ENCODE data around the gene KCTD15.

The KCTD15 gene, protein sequence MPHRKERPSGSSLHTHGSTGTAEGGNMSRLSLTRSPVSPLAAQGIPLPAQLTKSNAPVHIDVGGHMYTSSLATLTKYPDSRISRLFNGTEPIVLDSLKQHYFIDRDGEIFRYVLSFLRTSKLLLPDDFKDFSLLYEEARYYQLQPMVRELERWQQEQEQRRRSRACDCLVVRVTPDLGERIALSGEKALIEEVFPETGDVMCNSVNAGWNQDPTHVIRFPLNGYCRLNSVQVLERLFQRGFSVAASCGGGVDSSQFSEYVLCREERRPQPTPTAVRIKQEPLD

DNA sequence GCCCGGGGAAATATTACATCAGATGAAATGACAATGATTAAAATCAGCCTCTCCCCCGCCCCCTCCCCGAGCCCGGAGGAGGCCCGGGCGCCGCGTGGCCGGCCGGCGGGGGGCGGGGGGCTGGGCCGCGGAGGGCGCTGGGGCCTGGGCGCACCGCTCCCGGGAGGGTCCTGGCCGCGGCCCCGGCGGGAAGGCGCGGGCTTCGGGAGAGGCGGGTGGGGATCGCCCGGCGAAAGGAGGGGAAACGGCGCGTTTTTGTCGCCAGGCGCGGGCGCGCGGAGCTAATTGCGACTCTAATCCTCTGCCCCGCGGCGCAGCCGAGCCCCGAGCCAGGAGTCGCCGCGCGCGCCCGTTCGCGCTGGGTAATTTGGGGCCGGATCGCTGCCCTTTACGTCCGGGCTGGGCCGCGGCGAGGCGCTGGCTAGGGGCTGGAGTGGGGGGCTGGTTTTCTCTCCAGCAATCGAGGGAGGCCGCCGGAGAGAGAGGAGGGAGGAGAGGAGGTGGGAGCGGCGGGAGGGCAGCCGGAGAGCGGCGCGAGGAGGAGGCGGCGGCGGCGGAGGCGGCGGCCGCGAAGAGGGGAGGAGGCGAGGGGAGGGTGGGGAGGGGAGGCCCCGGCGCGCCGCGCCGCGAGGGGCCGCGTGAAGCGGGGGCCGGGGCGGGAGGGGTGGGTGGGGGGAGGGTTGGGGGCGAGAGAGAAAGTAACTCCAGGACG lies at the start of gene KCTD15:
TSS of gene KCTD15 (plus strand) at position 707 of the 712 bp plus-strand sequence. CDS start 3,585 bp downstream, outside the sequence.
- H3K4me3 ChIP-seq (ENCODE audit: low read depth, low read length), result peak within 1 kb of the TSS; percentile 77

GRCh38 chr19:33747273-33747672 lies 49.4 kb upstream of the KCTD15 start:
- no peak overlapping the region for H3K4me3 ChIP-seq (ENCODE audit: low read depth, low read length)

DNA sequence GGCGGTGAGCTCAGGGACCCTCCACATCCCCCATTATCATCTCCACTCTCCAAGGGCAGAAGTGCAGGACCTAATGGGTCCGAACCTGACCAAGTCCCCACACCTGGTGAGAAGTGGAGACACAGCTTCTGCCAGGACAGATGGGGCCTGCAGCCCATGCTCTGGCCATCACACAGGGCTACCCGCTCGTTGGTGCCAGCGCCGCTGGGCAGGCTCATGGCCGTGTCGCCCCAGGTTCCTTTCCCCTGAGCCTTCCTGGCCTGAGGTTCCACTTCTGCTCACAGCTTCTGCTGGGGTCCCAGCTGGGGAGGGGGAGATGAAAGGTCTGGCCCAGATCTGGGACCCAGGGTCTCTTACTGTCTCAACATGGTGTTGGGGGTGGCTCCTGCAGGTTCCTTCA lies 48.4 kb upstream of the KCTD15 start:
- H3K4me3 ChIP-seq (ENCODE audit: low read depth, low read length), result no peak overlapping the region

DNA sequence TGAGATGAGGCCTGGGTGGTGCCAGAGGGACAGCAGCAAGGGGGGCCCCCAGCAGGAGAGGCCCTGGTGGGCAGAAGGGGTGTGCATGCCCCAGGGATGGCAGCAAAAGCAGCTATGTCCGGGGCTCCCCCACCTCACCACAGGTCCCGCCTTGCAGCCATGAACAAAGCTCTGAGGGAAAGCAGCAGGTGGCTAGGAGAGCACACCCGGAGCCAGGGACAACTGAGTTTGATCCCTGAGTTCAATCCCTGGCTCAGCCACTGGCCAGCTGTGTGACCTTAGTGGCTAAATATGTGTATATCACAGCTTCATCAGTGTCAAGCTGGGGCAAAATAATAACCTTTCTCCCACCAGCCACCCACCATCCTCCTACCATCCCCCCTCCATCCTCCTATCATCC lies 47.7 kb upstream of the KCTD15 start:
- H3K4me3 ChIP-seq (ENCODE audit: low read depth, low read length), result no peak overlapping the region

GRCh38 chr19:33749619-33750175 lies 47.0 kb upstream of the KCTD15 start:
- no peak overlapping the region for H3K4me3 ChIP-seq (ENCODE audit: low read depth, low read length)

- H3K4me3 ChIP-seq (ENCODE audit: low read depth, low read length), result no peak overlapping the region
Observed at GRCh38 chr19:33750587-33751435, 45.9 kb upstream of the KCTD15 start.

DNA sequence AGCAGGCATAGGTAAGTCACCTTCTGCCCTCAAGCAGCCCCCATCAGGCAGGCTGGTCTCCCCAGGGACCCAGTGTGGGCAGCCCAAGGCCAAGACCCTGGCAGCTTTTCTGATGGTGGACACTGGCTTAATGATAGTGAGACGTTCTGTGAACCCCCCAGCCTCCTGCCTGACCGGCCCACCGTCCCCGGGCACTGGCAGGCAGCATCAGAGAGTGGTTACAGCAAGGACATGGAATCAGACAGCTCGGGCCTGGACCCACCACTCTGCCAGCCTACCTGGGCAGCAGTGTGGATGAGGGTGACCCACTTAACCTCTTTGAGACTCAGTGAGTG lies 45.3 kb upstream of the KCTD15 start:
- no peak overlapping the region for H3K4me3 ChIP-seq (ENCODE audit: low read depth, low read length)

DNA sequence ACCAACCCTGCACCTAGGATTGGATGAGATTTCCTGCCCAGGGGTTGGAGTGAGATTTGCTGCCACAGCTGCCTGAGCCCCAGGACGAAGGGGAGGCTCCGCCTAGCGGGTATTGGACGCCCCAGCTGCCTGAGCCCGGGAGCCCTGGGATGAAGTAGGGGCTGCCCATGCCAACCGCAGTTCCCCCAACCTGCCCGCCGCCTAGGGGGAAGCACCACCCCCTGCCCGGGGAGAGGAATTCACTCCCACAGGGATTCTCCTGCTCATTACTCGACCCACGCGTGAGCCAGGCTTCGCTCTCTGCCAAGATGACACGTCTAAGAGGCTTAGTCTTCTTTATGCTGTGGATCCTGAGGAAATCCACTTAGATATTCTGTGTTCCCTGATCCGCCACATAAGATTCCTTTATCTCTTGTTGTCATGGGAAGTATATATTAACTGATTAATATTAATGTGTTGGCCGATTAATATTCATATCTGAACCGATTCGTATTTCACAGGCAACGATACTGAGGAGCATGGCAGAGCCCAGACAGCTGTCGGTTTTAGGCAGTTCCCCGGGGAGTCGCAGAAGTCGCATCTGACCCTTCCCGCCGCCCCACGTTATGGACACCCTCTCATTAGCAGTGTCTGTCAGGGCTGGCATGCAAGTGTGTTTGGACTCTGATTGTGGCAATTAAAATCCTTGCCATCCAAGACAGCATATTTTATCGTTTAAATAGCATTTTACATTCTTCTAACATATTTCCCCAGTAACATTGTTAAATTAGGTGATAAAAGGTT lies 44.5 kb upstream of the KCTD15 start:
- H3K4me3 ChIP-seq (ENCODE audit: low read depth, low read length), result no peak overlapping the region

GRCh38 chr19:33752945-33753344 lies 43.7 kb upstream of the KCTD15 start:
- H3K4me3 ChIP-seq (ENCODE audit: low read depth, low read length), result no peak overlapping the region

DNA sequence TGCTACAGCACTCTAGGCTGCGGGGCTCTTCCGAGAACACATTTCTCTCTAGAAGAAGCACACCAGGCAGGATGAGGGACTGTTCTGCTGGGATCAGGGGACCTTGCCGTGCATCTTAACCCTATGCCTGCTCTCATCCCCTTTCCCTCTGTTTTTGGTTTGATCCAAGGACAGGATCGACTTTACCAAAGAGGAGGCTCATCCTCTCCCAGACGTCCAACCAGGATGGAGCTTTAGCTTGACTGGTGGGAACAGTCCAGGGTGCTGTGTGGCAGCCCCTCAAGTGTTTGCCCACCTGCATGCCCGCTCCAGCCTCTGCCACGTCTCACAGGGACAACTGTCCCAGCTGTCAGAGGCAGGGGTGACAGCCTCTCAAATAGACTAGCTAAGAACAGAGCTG lies 42.3 kb upstream of the KCTD15 start:
- no peak overlapping the region for H3K4me3 ChIP-seq (ENCODE audit: low read depth, low read length)

GRCh38 chr19:33755099-33756035 lies 41.3 kb upstream of the KCTD15 start:
- no peak overlapping the region for H3K4me3 ChIP-seq (ENCODE audit: low read depth, low read length)

DNA sequence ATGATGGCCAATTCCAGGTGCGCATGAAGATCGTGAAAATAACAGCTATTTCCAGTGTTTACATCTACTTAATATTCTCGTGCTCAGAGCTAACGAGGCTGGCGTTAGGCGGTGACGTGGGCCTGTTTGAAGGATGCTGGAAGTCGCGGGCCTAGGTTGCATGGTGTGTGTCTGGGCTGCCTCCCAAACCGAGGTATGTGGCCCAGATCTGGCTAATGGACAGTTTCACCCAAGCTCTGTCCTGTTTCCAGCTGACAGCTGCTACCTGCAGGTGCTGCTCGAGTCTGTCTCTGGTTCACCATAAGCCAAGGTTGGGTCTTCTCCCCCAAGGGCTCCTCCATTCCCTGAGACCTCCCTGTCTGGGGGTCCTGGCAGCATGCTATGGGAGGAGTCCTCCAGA lies 40.5 kb upstream of the KCTD15 start:
- H3K4me3 ChIP-seq (ENCODE audit: low read depth, low read length), result no peak overlapping the region

- no peak overlapping the region for H3K4me3 ChIP-seq (ENCODE audit: low read depth, low read length)
Observed at GRCh38 chr19:33758541-33759013, 38.1 kb upstream of the KCTD15 start.

- no peak overlapping the region for H3K4me3 ChIP-seq (ENCODE audit: low read depth, low read length)
Observed at GRCh38 chr19:33759356-33759755, 37.3 kb upstream of the KCTD15 start.

DNA sequence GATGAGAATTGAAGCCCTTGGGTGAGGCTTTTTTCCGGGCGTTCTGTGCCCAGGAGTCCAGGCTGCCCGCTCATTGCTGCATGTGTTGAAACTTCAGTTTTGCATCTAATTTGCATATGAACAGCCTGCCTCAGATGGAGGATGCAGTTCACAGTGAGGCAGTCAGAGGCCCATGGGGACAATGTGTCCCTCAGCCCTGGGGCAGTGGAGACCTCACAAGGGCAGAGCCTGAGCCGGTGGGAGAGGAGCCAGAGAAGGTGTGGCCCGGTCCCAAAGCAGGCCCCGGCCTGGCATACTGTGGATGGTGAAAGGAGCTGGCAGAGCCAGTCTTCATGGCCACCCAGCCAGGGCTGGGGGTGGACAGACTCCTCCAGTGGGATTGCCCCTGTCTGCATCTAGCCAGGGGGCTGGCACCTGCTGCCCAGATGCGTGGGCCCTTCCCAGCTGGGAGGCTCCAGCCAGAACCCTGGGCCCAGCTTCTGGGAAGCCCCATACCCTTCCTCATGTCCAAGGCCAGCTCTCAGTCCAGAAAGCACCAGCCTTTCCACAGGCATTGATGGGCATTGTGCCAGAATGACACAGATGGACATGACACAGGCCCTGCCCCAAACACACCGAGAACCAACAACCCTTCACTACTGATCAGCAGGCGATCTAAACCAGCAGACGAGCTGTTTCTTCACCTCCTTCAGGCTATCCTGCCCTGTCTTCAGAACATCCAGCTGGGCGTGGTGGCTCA lies 32.9 kb upstream of the KCTD15 start:
- no peak overlapping the region for H3K4me3 ChIP-seq (ENCODE audit: low read depth, low read length)

- no peak overlapping the region for H3K4me3 ChIP-seq (ENCODE audit: low read depth, low read length)
Observed at GRCh38 chr19:33766623-33767022, 30.0 kb upstream of the KCTD15 start.

DNA sequence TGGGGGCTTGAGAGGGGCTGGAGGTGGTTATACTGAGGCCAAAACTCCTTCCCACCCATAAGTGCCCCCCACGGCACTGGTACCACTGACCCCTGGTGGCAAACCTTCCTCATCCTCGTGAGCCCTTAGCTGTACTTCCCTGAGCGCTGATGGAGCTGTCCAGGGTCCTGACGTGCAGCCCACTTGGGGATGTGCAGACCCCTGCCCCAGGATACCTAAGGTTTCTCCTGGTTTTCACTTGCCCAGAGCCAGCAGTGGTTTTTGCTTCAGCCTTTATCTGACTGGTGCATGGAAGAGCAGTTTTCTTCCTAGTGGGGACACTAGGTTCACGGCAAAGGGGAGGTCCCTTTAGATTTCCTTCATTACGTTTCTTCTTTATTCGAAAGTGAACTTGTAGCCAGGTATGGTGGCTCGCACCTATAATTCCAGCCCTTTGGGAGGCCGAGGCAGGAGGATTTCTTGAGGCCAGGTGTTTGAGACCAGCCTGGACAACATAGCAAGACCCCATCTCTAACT lies 28.7 kb upstream of the KCTD15 start:
- no peak overlapping the region for H3K4me3 ChIP-seq (ENCODE audit: low read depth, low read length)

- H3K4me3 ChIP-seq (ENCODE audit: low read depth, low read length), result no peak overlapping the region
Observed at GRCh38 chr19:33769208-33769607, 27.5 kb upstream of the KCTD15 start.

DNA sequence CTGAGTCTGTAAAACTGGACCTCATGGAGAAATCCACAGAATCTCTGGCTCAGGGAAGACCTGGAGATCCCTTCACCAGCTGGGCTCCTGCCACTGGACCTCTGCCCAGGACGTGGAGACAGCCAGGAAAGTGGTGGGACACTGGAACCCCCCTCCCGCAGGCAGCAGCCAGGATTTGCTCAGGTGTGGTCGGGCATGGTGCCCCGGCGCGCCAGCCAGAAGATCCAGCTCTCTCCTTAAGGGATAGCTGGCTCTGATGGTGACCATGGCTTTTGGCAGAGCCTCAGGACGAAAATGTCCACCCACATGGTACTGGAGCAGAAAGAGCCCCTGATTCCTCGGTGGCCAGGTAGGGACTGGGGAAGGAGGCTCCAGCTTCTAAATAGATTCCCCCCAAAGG lies 26.6 kb upstream of the KCTD15 start:
- H3K4me3 ChIP-seq (ENCODE audit: low read depth, low read length), result no peak overlapping the region

All from iPS-11a (cell line).